ENCODE results near the gene DOK5.

Gene DOK5

GRCh38 chr20:54642864-54643667 is 167.7 kb downstream of the DOK5 start:
- no peak for DNase-seq (ENCODE audit: low read depth in 4 of 4, low spot score in 1 of 4)

GRCh38 chr20:54643761-54644160 is 168.4 kb downstream of the DOK5 start:
- DNase-seq (ENCODE audit: low read depth in 4 of 4, low spot score in 1 of 4): no peak

DNA sequence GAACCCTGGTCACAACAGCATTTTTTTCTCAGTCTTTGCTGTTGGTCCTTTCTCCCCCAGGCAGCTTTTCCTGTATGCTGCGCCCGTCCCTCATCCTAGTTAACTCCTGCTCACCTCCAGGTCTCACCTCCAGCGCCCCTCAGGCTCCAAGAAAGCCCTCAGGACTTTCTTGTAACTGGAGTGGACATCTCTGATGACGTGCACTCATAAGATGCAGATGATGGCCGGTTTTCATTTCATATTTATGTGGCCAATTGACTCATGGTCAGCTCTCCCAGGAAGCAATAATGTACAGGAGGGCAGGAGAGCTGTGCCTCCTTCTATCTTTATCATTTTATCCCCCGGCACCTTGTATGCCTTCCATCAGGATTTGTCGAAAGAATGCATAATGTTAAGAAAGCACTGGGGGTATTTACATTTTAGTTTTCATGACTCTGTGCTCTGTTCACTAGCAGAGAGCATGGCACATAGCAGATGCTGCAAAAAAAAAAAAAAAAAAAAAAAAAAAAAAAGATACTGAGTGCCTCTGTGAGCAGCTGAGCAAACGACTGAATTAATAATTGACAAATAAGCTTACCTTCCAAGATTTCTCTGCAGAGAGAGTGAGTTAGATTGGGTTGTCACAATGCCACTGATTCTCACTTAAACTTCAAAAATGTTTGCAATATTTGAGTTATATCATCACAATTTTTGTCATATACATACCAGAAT is 170.2 kb downstream of the DOK5 start:
- no peak for DNase-seq (ENCODE audit: low read depth in 4 of 4, low spot score in 1 of 4)

GRCh38 chr20:54646156-54646517 is 170.7 kb downstream of the DOK5 start:
- no peak for DNase-seq (ENCODE audit: low read depth in 4 of 4, low spot score in 1 of 4)

GRCh38 chr20:54648421-54649142 is 173.2 kb downstream of the DOK5 start:
- DNase-seq (ENCODE audit: low read depth in 4 of 4, low spot score in 1 of 4): no peak

GRCh38 chr20:54649511-54649962 is 174.1 kb downstream of the DOK5 start:
- peak; percentile 42 to 62 (median 50) for DNase-seq (ENCODE audit: low read depth in 4 of 4, low spot score in 1 of 4)

GRCh38 chr20:54650052-54650719 is 174.8 kb downstream of the DOK5 start:
- no peak for DNase-seq (ENCODE audit: low read depth in 4 of 4, low spot score in 1 of 4)

DNA sequence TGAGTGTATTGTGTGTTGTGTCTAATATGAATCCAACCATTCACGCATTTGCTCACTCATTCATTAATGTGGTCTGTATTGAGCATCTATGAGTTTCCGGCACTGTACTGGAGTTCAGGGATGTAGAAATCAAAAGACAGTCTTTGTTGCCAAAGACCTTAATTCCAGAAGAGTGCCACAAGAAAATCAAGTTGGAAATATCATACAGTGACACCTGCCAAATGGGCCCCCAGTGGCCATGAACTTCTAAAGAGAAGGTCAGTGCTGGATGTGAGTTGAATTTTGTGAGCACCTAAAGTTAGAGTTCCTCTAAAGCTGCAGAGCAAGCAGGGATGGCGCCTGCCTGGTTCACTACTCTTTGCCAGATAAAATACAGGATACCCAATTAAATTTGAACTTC is 175.9 kb downstream of the DOK5 start:
- DNase-seq (ENCODE audit: low read depth in 4 of 4, low spot score in 1 of 4): no peak

DNA sequence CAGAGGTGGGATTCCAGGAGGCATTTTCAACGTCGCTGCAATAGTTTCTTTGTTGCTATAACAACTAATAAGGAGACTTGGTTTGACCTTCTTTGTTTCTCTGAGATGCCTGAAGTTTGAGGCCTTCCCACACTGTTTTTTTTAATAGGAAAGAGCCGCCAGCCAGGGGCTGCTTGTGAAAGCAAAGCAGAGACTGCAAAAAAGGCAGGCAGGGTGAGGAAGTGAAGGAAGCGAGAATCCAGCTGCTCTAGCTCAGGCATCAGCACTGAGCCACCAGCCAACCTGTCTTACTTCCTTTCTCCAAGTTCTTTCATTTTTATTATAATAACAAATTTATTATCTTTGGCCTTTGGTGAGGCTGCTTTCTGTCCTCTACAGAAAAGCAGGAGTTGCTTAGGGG is 179.1 kb downstream of the DOK5 start:
- DNase-seq (ENCODE audit: low read depth in 4 of 4, low spot score in 1 of 4): no peak

GRCh38 chr20:54657268-54657826 is 182.0 kb downstream of the DOK5 start:
- DNase-seq (ENCODE audit: low read depth in 4 of 4, low spot score in 1 of 4): no peak

DNA sequence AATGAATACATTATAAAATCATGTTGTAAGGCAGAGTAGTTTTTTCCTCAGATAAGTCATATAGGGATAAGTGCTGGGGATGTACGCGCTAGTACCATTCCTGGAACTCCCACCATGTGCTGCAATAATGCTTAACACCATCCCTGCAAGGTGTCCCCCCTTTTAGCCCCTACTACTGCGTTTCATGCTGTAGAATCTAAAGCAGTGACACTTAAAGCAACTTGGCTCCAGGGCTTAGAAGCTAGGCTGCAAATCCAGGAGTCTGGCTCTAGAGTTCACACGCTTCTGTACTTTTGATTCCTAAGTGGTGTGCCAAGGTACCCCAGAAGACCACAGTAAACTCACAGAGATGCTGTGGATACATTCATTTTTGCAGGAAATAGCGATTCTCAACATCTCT is 183.1 kb downstream of the DOK5 start:
- no peak for DNase-seq (ENCODE audit: low read depth in 4 of 4, low spot score in 1 of 4)

DNA sequence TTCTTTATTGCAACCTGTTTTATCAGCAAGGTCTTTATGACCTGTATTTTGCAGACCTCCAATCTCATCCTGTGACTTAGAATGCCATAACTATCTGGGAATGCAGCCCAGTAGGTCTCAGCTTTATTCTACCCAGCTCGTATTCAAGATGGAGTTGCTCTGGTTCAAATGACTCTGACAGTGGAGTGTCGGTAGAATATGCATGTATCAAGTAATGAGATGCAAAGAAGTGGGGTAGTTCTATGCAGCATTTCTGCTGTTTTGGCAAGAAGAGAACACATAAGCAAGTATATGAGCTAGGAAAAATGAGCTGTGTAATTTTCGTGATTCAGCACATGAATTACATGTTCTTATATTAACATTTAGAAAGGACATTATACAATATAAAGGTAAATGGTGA is 185.9 kb downstream of the DOK5 start:
- no peak for DNase-seq (ENCODE audit: low read depth in 4 of 4, low spot score in 1 of 4)

GRCh38 chr20:54661880-54662465 is 186.6 kb downstream of the DOK5 start:
- DNase-seq (ENCODE audit: low read depth in 4 of 4, low spot score in 1 of 4): no peak

GRCh38 chr20:54665812-54666211 is 190.4 kb downstream of the DOK5 start:
- no peak for DNase-seq (ENCODE audit: low read depth in 4 of 4, low spot score in 1 of 4)

DNA sequence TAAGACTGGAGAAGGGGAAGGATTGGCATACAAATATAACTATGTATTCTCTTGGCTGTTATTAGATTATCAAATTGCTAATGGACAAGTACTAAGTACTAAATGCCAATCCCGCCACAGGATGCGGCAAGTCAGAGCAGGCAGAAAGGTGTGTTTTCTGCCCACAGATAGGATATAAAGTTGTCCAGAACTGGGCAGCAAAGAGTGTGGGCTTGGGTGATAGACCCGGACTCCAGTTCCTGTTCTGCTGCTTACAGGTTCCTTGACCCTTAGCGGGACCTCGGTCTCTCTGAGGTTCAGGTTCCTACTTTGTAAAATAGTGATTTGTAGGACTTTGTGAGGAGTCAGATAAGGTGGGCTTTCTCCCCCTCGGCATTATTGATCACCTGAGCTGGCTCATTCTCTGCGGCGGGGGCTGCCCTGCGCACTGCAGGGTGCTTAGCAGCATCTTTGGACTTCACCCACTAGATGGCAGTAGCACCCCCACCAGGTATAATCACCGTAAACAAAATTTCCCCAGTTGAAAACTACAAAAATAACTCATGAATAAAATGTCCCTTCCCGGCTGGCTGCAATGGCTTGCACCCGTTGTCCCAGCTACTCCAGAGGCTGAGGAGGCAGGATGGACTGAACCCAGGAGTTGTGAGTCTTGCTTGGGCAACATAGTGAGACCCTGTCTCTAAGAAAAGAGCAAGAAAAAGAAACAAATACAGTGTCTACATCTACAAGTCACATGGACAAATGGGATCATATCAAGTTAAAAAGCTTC is 193.1 kb downstream of the DOK5 start:
- peak in 1 of 4 experiments; percentile 12 for DNase-seq (ENCODE audit: low read depth in 4 of 4, low spot score in 1 of 4)

GRCh38 chr20:54669040-54669363 is 193.6 kb downstream of the DOK5 start:
- DNase-seq (ENCODE audit: low read depth in 4 of 4, low spot score in 1 of 4): no peak

GRCh38 chr20:54678253-54678652 is 202.9 kb downstream of the DOK5 start:
- no peak for DNase-seq (ENCODE audit: low read depth in 4 of 4, low spot score in 1 of 4)

- no peak for DNase-seq (ENCODE audit: low read depth in 4 of 4, low spot score in 1 of 4)
Observed at GRCh38 chr20:54680439-54680838, 205.0 kb downstream of the DOK5 start.

DNA sequence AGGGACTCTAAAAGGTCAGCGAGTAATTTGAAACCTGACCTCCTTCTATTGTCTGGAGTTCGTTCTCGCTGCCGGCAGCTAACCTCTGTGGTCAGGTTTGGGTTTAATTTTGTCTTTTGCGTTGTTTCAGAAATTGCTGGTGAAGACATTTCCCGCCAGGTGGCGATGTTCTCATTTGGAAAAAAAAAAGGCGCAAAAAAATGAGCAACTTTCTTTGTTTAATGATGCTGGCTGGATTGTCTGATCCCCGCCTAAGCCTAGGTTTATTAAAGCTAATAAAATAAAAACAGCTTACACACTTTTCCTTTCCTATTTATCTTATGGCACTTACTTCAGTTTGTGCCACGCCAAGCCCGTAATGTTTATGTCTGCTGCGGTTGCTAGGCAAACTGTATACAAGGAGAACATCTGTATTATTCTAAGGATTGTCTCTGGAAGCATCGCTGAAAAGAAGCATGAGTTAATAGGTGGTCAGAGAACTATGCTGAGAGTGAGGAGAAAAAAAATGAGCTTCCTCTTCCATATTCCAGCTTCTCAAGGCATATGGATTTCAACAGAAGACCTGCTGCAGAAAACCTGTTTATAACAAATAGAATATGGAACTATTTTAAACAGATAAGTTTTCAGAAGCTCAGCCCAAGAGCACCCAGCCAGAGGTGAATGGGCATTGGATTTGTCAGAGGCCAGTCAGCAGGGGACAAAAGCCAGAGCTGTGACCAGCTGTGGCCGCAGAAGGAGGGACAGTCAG is 205.7 kb downstream of the DOK5 start:
- DNase-seq (ENCODE audit: low read depth in 4 of 4, low spot score in 1 of 4): no peak
